SKM-1 (cell line): ENCODE results near the gene DCP1A.
"Not testable (repeated sequence)": the region's sequence is repeated elsewhere in the genome, so short reads cannot be mapped to it uniquely, and the experiment has no call there.

Source experiments
- DNase-seq: peaks from one replicate; lab custom pipeline; 2025; ENCODE audit not compliant: unreplicated experiment; lab: John Stamatoyannopoulos, UW

Gene DCP1A

DNA sequence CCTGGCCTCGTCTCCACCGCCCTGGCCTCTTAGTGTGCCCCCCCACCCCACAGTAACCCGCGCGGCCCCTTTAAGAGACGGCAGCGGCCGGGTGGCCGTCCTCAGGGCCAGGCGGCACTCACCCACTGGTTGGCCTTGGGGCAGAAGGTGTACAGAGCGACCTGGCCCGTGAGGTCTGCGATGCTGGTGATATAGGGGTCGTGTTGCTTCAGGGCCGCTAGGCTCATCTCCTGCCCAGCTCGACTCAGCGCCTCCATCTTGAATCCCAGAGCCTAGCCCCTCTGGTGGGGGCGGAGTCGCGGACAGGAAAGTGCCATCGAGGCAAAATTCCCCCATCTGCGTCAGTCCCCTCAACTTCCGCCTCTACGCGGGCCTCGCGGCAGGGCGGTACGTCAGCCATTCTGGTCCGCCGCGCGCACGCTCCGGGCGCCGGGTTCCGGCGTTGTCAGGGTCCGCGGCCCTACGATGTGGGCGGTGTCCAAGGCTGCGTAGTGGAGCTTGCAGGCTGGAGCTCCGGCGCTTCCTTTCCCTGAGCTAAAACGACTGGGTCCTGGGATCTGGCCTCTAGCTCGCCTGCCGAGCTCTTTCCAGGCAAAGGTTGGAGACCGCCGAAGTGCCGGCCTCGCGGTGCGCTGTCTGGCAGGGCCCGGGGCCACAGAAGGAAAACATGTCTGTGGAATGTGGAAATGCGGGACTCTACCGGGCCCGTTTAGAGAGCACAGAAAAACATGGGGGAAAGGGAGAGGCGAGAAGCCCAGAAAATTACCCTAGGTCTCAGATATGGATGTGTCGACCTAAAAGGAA, at the start of gene DCP1A:
TSS of gene DCP1A (minus strand) at position 283 of the 804 bp plus-strand sequence. CDS start at position 257, 26 bp downstream.
- DNase-seq, result peak; percentile 90

DNA sequence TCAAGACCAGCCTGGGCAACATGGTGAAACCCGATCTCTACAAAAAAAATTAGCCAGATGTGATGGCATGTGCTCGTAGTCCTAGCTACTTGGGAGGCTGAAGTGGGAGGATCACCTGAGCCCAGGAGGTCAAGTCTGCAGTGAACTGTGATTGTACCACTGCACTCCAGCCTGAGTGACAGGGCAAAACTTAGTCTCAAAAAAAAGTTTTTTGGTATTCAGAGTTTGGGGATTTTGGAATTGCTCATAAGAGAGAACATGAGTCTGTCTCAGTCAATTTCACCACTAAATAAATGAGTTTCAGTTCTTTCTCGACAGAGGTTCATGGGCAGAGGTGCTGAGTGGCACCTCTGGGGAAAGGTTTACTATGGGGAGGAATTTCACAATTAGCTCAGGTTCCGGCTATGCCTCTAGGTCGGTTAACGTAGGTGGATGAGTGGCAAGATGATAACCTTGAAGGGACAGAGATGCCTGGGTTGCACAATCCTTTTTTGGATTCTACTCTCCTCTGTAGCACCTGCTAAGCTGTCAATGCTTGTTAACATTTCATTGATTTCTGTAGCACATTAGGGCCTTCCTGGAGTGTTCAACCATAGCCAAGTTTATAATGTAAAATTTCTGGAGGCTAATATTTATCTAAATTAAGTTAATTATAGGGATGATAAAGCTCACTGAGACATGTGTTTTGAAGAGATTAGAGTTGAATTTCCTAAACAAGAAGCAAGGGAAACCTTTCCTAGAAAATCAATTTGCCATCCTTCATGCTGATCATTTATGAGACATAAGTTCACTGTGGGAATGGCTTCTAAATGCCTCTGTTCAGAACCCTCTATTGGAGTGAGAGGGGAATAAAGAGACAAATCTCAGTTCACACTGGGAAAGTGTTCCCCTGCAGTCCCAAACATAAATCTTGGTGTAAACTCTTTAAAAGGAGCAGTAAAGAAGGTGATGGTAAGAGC, 37.4 kb upstream of the DCP1A start:
- DNase-seq, result no peak

DNA sequence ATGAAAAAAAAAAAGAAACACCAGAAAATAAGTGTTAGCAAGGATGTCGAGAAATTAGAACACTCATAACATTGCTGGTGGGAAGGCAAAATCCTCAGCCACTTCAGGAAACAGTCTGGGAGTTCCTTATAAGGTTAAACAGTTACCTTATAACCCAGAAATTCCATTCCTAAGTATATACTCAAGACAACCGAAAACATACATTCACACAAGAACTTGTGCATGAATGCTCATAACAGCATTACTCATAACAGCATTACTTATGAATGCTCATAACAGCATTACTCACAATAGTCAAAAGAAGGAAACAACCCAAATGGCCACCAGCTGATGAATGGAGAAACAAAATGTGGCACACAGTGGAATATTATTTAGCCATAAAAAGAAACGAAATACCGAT, 34.8 kb upstream of the DCP1A start:
- no peak for DNase-seq

DNA sequence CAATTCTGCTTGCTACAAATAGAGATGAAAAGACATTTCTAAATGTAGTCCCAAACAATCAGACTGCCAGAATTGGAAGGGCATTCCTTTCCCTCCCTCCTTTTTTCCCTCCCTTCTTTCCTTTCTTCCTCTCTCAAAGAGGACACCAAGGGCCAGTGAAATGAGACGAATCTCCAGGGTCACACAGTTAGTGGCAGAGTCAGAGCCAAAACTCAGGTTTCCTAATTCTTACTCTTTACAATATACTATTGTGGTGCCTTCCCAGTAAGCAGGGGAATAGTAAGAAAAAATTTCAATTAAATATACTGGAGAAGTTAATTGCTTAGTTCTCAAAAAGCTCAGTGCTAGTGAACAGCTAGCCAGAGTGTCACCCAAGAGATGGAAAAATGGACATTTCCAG, 33.0 kb upstream of the DCP1A start:
- no peak for DNase-seq

DNA sequence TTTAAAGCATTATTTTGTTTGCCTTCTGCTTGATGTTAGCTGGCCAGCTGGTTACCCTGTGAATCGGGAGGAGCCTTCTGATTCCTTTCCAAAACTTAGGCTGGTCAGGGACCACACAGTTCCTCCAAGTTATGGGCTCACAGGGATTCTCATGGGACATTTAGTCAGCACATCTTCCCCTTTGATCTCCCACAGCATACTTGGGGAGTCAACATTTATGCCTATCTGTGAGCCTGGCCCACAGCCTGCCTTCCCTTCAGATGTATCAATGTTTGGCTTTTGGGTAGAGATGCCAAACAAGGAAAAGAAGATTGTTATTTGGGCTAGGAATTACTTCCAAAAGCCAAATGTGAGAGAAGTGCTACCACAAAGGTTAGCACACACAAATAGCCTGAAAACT, 32.6 kb upstream of the DCP1A start:
- DNase-seq, result no peak

DNA sequence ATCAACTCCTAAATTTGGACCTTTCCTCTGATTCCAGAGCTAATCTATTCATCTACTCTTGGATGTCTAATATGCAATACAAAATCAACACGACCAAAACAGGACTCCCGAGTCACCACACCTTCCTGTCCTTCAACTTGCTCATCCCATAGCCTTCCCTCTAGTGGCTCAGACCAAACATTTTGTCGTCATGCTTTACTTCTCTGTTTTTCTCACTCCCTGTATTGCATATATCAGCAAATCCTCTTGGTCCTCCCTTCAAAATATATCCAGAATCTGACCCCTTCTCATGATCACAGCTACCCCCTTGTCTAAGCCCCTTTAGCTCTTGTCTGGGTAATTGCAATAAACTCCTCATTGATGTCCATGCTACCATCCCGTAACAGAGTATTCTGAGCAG, 30.5 kb upstream of the DCP1A start:
- DNase-seq, result no peak

DNA sequence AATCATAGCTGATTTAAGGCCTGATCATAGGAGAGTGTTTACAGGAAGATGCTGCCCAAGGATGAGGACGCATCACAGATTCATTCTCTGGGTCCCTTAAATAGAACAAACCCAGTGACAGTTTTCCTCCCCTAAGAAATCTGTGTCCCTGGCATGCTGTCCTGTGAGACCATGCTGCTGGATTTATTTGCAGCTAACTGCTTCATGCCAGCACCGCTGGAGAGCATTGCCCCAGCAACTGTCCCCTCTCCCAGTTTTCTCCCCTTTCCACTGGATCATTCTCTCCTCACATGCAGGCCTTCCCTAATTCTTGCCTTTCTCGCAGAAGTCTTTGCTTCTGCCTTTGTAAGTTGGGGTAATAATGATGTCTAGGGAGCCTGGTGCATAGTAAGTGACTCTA, 29.3 kb upstream of the DCP1A start:
- DNase-seq, result no peak

DNA sequence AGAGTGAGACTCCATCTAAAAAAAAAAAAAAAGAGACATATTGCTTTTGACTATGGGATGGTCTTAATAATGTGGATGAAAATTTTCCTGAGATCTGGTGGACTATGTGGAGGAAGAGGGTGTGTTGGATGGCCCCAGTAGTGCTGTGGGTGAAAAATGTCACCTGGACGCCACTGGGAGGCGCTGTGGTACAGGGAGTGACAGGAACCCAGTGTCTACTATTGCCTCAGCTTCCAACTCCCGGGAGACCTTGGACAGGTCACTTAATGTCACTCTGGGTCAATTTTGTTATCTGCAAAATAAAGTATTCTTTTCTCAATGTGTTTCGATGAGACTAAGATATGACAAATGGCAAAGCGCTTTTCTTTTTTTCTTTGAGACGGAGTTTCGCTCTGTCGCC, 27.7 kb upstream of the DCP1A start:
- DNase-seq, result peak; percentile 32

DNA sequence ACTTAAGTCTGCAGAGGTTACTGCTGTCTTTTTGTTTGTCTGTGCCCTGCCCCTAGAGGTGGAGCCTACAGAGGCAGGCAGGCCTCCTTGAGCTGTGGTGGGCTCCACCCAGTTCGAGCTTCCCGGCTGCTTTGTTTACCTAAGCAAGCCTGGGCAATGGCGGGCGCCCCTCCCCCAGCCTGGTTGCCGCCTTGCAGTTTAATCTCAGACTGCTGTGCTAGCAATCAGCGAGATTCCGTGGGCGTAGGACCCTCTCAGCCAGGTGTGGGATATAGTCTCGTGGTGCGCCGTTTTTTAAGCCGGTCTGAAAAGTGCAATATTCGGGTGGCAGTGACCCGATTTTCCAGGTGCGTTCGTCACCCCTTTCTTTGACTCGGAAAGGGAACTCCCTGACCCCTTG, 23.4 kb upstream of the DCP1A start:
- not testable (repeated sequence) for DNase-seq

DNA sequence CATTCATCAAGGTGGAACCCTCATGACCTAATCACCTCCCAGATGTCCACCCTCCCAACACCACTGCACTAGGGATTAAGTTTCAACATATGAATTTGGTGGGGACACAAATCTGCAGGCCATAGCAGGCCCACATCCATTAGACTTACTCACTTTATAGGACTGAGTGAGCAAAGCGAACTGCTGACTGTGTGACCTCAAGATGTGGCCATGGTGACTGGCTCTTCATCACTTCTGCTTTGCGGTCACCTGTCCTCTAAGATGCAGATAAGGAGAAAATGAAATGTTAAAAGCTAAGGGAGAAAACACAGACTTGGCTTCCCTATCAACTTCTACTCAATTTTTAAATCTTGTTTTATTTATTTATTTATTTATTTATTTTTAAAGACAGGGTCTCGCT, 14.5 kb upstream of the DCP1A start:
- no peak for DNase-seq

DNA sequence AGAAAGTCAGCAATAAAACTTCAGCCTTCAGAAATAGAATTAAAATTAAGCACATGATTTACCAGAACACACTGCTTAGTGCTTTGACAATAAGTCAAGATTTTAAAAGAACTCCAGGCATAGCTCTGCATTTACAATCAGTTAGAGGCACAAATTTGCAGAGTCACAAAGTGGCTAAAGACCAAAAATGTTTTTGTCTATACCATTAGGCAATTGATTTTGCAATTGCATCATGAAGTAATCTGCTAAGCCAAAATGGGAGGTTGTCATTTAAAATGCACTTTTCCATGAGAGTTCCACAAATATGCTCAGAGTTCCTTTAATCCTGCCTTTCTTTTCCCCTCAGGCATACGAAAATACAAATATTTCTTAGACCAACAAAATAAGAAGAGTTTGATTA, 10.1 kb upstream of the DCP1A start:
- no peak for DNase-seq

DNA sequence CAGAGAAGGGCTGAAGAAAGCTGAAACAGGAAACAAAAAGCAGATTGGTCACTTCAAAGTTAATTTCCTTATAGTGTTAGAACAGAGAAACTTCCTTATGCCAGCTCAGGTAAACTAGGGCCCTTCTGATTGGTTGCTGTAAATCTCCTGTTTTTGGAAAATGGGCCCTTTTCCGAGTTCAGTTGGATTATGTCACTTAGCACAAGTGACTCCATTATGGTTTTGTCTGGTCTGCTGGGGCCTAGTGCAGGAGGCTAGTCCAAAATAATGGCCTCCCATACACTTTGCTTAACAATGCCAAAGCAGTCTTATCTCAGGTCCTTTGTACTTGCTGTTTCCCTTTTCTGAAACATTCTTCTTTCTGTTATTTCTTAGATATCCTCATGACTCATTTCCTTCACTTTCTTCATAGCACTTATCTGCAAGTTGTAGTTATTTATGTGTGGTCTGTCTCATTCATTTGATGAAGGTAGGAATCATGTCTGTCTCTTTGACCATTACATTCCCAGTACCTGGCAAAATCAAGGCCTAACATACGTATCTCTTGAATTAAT, 7.7 kb upstream of the DCP1A start:
- no peak for DNase-seq

DNA sequence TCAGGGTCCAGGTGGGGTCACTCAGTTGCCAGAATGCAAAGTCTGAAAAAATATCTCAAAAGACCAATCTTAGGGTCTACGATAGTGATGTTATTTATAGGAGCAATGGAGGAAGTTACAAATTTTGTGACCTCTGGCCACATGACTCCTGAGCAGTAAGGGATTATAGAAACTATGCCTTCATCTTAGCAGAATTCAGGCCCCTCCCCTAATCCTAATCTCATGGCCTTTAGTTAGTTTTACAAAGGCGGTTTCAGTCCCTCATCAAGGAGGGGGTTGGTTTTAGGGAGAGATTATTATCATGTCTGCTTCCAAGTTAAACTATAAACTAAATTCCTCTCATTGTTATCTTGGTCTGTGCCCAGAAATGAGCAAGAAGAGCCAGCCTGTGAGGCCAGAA, 5.9 kb upstream of the DCP1A start:
- no peak for DNase-seq

DNA sequence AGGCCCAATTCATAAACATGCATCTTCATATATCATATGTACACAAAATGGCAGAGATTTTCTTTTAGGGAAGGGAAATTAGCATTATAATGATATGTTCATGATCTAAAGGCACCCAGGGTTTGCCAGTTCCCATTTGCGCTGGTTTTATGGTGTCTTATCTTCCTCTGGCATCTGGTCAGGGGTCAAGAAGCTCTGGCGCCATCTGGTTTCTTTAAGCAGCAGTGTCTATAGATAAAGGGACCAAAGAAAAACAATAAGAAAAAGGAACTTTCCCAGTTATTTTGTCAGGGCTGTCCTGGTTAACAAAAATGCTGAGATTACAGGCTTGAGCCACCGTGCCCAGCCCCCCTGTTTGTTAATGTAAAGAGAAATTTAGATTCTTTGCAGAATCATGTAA, 3.3 kb upstream of the DCP1A start:
- DNase-seq, result peak; percentile 74

DNA sequence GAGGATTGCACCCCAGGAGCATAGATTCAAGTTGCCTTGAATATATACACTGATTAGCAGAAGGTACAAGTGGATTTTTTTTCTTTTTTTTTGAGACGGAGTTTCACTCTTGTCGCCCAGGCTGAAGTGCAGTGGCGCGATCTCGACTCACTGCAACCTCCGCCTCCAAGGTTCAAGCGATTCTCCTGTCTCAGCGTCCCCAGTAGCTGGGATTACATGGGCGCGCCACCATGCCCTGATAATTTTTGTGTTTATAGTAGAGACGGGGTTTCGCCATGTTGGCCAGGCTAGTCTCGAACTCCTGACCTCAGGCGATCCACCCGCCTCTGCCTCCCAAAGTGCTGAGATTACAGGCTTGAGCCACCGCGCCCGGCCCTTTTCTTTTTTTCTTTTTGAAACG, 775 bp upstream of the DCP1A start:
- not testable (repeated sequence) for DNase-seq

DNA sequence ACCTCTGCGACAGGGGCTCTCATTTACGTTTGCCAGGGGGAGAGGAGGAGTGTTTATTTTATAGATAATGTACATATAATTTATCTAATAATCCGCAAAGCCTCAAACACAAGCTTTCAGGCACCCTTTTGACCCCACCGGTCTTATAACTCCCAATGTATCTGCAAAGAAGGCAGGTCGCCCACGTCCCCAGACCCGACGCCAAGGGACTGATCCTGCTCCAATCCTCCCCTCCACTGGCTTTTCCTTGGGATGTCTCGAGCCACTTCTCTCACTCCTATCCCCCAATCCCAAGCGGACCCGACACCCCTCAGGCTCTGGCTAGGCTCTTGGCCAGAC, 452 bp downstream of the DCP1A start:
- no peak for DNase-seq

DNA sequence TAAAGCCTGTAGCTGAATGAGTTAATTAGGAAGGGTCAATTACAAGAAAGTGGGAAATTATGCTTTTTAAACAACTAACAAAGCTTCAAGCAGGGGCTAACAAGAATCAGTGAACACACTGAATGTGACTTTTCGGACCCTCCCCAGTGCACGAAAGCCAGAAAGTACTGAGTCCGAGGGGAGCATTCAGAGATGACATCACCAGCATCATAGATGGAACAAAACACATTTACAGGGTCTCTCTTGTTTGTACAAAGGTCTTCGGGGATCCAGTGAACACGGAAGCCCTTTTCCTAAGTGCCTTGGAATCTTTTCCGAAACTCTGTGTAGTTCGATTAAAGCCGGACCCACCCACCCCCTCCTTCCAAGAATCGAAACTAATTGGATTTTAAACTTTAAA, 829 bp downstream of the DCP1A start:
- DNase-seq, result no peak

DNA sequence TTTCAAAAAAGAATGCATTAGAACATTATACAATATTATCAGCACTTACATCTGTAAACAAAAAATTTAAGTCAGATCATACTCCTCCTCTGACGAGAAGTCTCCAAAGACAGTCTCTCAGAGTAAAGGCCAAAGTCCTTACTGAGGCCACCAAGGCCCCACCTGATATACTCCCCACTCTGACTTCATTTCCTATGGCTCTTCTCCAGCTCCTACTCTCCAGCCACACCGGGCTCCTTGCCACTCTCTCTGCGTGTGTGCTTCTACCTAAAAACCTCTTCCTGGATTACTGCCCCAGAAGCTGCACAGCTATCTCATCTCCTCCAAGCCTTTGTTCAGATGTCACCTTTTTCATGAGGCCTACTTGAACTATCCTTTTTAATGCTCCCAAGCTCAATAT, 5.0 kb downstream of the DCP1A start:
- no peak for DNase-seq

DNA sequence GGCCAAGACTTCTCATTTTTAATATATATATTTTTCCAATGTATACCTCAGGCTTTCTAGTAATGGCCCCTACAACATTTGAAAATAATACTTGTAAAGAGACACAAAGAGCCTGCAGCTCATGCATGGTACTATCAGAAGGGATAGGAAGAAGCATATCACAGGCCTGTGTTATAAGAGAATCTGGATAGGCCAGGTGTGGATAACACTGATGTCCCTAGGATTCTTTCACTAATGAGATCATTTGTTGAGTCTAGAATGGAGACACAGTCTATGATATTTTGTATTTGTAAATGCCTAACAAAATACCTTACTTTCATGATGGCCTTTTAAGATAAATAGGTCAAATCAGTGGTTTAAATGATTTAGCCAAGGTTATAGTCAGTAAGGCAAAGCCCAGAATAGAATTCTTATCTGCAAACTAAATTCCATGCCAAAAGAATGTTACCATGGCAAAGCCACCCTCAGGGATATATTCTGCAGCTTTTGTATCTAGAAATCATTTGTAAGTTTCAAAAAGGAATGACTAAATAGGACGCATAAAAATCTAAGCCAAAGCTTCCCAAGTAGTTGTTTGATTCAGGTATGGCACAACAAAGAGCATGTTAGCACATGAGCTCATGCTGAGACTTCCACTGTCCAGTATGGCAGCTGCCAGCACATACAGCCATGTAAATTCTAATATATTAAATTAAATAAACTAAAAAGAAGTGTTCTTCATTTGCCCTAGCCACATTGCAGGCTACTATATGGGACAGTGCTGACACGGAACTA, 10.0 kb downstream of the DCP1A start:
- DNase-seq, result no peak

DNA sequence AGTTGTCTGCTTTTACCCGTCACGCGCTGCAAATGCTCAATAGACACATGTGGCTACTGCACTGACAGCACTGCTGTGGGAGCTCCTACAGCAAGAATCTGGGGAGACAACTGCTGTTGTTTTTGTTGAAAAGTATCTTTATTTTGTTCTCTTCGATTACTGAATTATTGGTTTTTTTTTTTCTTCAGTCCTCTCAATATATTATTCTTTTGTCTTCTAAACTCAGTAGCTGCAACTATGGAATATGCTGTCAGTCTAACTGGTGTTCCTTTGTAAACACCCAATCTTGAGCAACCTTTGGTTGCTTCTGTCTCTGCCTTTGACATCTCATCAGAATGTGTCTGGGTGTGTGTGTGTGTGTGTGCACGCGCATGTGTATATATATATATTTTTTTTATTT, 12.6 kb downstream of the DCP1A start:
- DNase-seq, result no peak

DNA sequence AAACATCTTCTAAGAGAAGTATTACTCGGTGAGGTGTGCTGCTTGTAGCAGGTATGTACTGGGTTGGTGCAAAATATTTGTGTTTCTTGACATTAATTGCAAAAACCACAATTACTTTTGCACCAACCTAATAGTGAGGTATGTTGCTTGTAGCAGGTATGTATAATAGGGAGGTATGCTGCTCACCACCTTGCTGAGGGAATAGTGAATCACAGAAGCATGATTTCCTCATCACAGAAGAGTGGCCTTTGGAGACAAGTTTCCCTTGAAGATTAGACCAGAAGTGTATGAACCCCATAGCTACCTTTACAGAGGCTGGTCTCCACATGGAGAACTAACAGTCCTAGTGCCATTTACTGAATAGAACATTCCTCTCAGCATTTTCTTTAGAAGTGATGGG, 15.5 kb downstream of the DCP1A start:
- no peak for DNase-seq
